Measurements from ENCODE around the gene ASTN1. TPM values are rescaled to one million over a fixed set of nuclear protein-coding genes. Genes with fewer than 3 reads are reported as not detected.
"Not testable (repeated sequence)": the region's sequence is repeated elsewhere in the genome, so short reads cannot be mapped to it uniquely, and the experiment has no call there.

Gene ASTN1
- total and polyA plus RNA-seq, 4 experiments from 2014 or later, result not detected

- Histone ChIP-seq H3K9me3 (ENCODE audit: control insufficient read depth in 1 of 2, low read length in 2 of 2) (no peaks in the 10 kb centered on the region), H3K4me1 (ENCODE audit: insufficient read depth, low read length) (no peaks in the 10 kb centered on the region), H3K27ac (ENCODE audit: low read depth, low read length) (no peak overlapping the region), H3K27me3 (ENCODE audit: insufficient read depth, low read length) (no peaks in the 10 kb centered on the region), H3K36me3 (ENCODE audit: insufficient read depth, low read length) (no peaks in the 10 kb centered on the region), H3K4me3 (ENCODE audit: low read length in 2 of 2) (no peak overlapping the region)
- ChIA-PET CTCF (ENCODE audit: partially characterized antibody) (no interaction called here), POLR2A (ENCODE audit: partially characterized antibody) (no interaction called here)
- DNase-seq, result no peak
- Mint-ChIP-seq H3K4me1 (no peaks in the 10 kb centered on the region), H3K36me3 (no peaks in the 10 kb centered on the region), H3K4me3 (no peak overlapping the region), H3K27ac (no peak overlapping the region), H3K9me3 (peaks cover 0 to 8% (median 2%) of the 10 kb centered on the region in 8 donors), H3K27me3 (no peaks in the 10 kb centered on the region)
- intact Hi-C loops (cut with micrococcal nuclease), result no loop called here
Measured at GRCh38 chr1:177077734-177078499, 86.6 kb downstream of the ASTN1 start.

GRCh38 chr1:177077006-177077405 lies 87.5 kb downstream of the ASTN1 start:
- Mint-ChIP-seq H3K4me1 (no peaks in the 10 kb centered on the region), H3K4me3 (no peak overlapping the region), H3K36me3 (no peaks in the 10 kb centered on the region), H3K27ac (no peak overlapping the region), H3K27me3 (no peaks in the 10 kb centered on the region), H3K9me3 (peaks cover 0 to 8% (median 2%) of the 10 kb centered on the region in 8 donors)
- Histone ChIP-seq H3K4me3 (ENCODE audit: low read length in 2 of 2) (no peak overlapping the region), H3K27me3 (ENCODE audit: insufficient read depth, low read length) (no peaks in the 10 kb centered on the region), H3K36me3 (ENCODE audit: insufficient read depth, low read length) (no peaks in the 10 kb centered on the region), H3K27ac (ENCODE audit: low read depth, low read length) (no peak overlapping the region), H3K4me1 (ENCODE audit: insufficient read depth, low read length) (no peaks in the 10 kb centered on the region), H3K9me3 (ENCODE audit: control insufficient read depth in 1 of 2, low read length in 2 of 2) (no peaks in the 10 kb centered on the region)
- intact Hi-C loops (cut with micrococcal nuclease), result no loop called here
- ChIA-PET POLR2A (ENCODE audit: partially characterized antibody) (no interaction called here), CTCF (ENCODE audit: partially characterized antibody) (no interaction called here)
- no peak for DNase-seq

- H3K27me3 Mint-ChIP-seq; H3K4me3 Mint-ChIP-seq; H3K4me1 Mint-ChIP-seq; H3K27ac ChIP-seq (ENCODE audit: low read depth, low read length); DNase-seq; H3K27me3 ChIP-seq (ENCODE audit: insufficient read depth, low read length); CTCF ChIA-PET (ENCODE audit: partially characterized antibody); POLR2A ChIA-PET (ENCODE audit: partially characterized antibody); H3K9me3 ChIP-seq (ENCODE audit: control insufficient read depth in 1 of 2, low read length in 2 of 2); H3K27ac Mint-ChIP-seq; intact Hi-C loops (cut with micrococcal nuclease); H3K4me1 ChIP-seq (ENCODE audit: insufficient read depth, low read length); H3K4me3 ChIP-seq (ENCODE audit: low read length in 2 of 2); H3K9me3 Mint-ChIP-seq; H3K36me3 Mint-ChIP-seq; H3K36me3 ChIP-seq (ENCODE audit: insufficient read depth, low read length): not testable (repeated sequence)
Measured at GRCh38 chr1:177074811-177075210, 89.7 kb downstream of the ASTN1 start.

DNA sequence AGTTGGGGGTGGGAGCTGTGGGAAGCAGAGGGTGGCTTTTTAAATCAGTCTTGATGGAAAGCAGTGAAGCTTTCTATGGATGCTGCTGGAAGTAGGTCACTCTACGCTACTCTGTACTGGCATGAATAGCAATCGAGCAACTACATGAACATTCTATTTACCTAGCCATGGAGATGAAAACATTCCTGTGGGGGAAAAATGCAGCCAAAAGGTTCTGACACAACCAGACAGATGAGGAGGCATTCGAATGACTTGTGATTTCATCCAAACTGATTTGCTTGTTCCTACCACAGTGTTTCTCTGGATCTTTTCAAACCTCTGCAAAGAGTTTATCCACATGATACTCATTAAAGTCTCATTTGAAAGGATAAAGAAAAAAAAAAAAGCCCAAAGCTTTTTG lies 95.0 kb downstream of the ASTN1 start:
- no peak overlapping the region for H3K4me3 ChIP-seq (ENCODE audit: low read length in 2 of 2)
- H3K36me3 ChIP-seq (ENCODE audit: insufficient read depth, low read length), result no peaks in the 10 kb centered on the region
- no peaks in the 10 kb centered on the region for H3K27me3 ChIP-seq (ENCODE audit: insufficient read depth, low read length)
- H3K4me1 ChIP-seq (ENCODE audit: insufficient read depth, low read length), result no peaks in the 10 kb centered on the region
- POLR2A ChIA-PET (ENCODE audit: partially characterized antibody), result no interaction called here
- H3K27ac ChIP-seq (ENCODE audit: low read depth, low read length), result no peak overlapping the region
- CTCF ChIA-PET (ENCODE audit: partially characterized antibody), result no interaction called here
- no peaks in the 10 kb centered on the region for H3K9me3 ChIP-seq (ENCODE audit: control insufficient read depth in 1 of 2, low read length in 2 of 2)
- H3K4me3 Mint-ChIP-seq, result no peak overlapping the region
- no peak overlapping the region for H3K27ac Mint-ChIP-seq
- H3K36me3 Mint-ChIP-seq, result no peaks in the 10 kb centered on the region
- H3K4me1 Mint-ChIP-seq, result no peaks in the 10 kb centered on the region
- intact Hi-C loops (cut with micrococcal nuclease), result no loop called here
- no peak for DNase-seq
- peaks cover 0 to 2% (median 0%) of the 10 kb centered on the region in 8 donors for H3K9me3 Mint-ChIP-seq
- no peaks in the 10 kb centered on the region for H3K27me3 Mint-ChIP-seq

- H3K4me3 Mint-ChIP-seq, result no peak overlapping the region
- Histone ChIP-seq H3K27ac (ENCODE audit: low read depth, low read length) (no peak overlapping the region), H3K9me3 (ENCODE audit: control insufficient read depth in 1 of 2, low read length in 2 of 2) (no peaks in the 10 kb centered on the region), H3K36me3 (ENCODE audit: insufficient read depth, low read length) (no peaks in the 10 kb centered on the region), H3K4me3 (ENCODE audit: low read length in 2 of 2) (no peak overlapping the region), H3K27me3 (ENCODE audit: insufficient read depth, low read length) (no peaks in the 10 kb centered on the region), H3K4me1 (ENCODE audit: insufficient read depth, low read length) (no peaks in the 10 kb centered on the region)
- H3K9me3 Mint-ChIP-seq, result peaks cover 0 to 5% (median 2%) of the 10 kb centered on the region in 8 donors
- no peak overlapping the region for H3K27ac Mint-ChIP-seq
- no peaks in the 10 kb centered on the region for H3K27me3 Mint-ChIP-seq
- H3K36me3 Mint-ChIP-seq, result no peaks in the 10 kb centered on the region
- no peak for DNase-seq
- H3K4me1 Mint-ChIP-seq, result no peaks in the 10 kb centered on the region
- CTCF ChIA-PET (ENCODE audit: partially characterized antibody), result no interaction called here
- POLR2A ChIA-PET (ENCODE audit: partially characterized antibody), result no interaction called here
- intact Hi-C loops (cut with micrococcal nuclease), result no loop called here
Measured at GRCh38 chr1:177067752-177068410, 96.6 kb downstream of the ASTN1 start.

GRCh38 chr1:177065430-177065829 lies 99.1 kb downstream of the ASTN1 start:
- no peak overlapping the region for H3K27ac ChIP-seq (ENCODE audit: low read depth, low read length)
- Mint-ChIP-seq H3K9me3 (peaks cover 0 to 5% (median 4%) of the 10 kb centered on the region in 8 donors), H3K4me3 (no peak overlapping the region), H3K27me3 (no peaks in the 10 kb centered on the region), H3K4me1 (no peaks in the 10 kb centered on the region), H3K27ac (no peak overlapping the region), H3K36me3 (no peaks in the 10 kb centered on the region)
- H3K4me3 ChIP-seq (ENCODE audit: low read length in 2 of 2), result no peak overlapping the region
- no peak for DNase-seq
- ChIA-PET CTCF (ENCODE audit: partially characterized antibody) (no interaction called here), POLR2A (ENCODE audit: partially characterized antibody) (no interaction called here)
- no peaks in the 10 kb centered on the region for H3K27me3 ChIP-seq (ENCODE audit: insufficient read depth, low read length)
- intact Hi-C loops (cut with micrococcal nuclease), result no loop called here
- H3K9me3 ChIP-seq (ENCODE audit: control insufficient read depth in 1 of 2, low read length in 2 of 2), result no peaks in the 10 kb centered on the region
- H3K4me1 ChIP-seq (ENCODE audit: insufficient read depth, low read length), result no peaks in the 10 kb centered on the region
- H3K36me3 ChIP-seq (ENCODE audit: insufficient read depth, low read length), result no peaks in the 10 kb centered on the region

DNA sequence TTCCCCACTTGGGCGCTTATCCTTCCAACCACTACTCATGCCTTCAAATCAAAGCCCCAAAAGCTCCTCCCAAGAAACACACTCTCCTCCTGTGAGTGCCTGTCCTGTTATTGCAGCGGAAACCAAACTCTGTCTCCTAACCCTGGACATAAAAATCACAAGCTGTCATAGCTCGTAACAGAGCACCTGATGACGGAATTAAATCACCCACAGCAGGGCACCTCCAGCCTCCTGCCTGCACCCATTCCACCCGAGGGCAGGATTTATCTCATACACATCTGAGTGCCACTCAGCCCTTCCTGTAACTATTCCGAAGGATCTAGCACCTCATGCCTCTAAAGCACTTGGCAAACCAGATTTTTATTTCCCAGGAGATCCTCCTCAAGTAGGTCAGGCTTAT lies 100.9 kb downstream of the ASTN1 start:
- CTCF ChIA-PET (ENCODE audit: partially characterized antibody), result interaction anchor here (1.2 kb wide), 1 partner anchor 31 kb away, joined by 3 read pairs; no protein-coding TSS in a partner anchor
- H3K27ac ChIP-seq (ENCODE audit: low read depth, low read length), result no peak overlapping the region
- no peak overlapping the region for H3K4me3 ChIP-seq (ENCODE audit: low read length in 2 of 2)
- Mint-ChIP-seq H3K4me1 (no peaks in the 10 kb centered on the region), H3K27me3 (no peaks in the 10 kb centered on the region), H3K9me3 (peaks cover 0 to 5% (median 4%) of the 10 kb centered on the region in 8 donors), H3K27ac (no peak overlapping the region), H3K4me3 (no peak overlapping the region), H3K36me3 (no peaks in the 10 kb centered on the region)
- no peaks in the 10 kb centered on the region for H3K4me1 ChIP-seq (ENCODE audit: insufficient read depth, low read length)
- no peaks in the 10 kb centered on the region for H3K36me3 ChIP-seq (ENCODE audit: insufficient read depth, low read length)
- no peaks in the 10 kb centered on the region for H3K9me3 ChIP-seq (ENCODE audit: control insufficient read depth in 1 of 2, low read length in 2 of 2)
- DNase-seq, result no peak
- intact Hi-C loops (cut with micrococcal nuclease), result no loop called here
- H3K27me3 ChIP-seq (ENCODE audit: insufficient read depth, low read length), result no peaks in the 10 kb centered on the region
- POLR2A ChIA-PET (ENCODE audit: partially characterized antibody), result no interaction called here

All from CD4-positive, alpha-beta memory T cell (primary cell).